Activated naive CD4-positive, alpha-beta T cell (primary cell): ENCODE data around the gene PACRG.

ENCODE experiments used
- DNase-seq, 4 experiments: peaks; one replicate each; lab custom pipeline; 2025; lab: John Stamatoyannopoulos, UW

Gene PACRG

DNA sequence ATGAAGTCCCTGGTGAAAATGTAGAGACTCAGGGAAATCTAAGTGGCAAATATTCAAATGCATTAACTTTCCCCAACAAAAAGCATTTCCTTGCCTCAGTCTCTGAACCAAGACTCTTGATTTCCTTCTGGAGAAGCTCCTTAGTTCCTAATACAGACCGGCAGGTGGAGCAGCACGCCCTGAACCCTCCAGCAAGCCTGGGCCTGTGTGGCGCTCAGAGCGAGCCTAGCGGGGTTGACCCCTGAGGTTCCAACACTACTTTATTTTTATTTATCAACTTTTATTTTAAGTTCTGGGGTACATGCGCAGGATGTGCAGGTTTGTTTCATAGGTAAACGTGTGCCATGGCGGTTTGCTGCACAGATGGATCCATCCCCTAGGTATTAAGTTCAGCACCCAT is 50.8 kb downstream of the PACRG start:
- no peak for DNase-seq

DNA sequence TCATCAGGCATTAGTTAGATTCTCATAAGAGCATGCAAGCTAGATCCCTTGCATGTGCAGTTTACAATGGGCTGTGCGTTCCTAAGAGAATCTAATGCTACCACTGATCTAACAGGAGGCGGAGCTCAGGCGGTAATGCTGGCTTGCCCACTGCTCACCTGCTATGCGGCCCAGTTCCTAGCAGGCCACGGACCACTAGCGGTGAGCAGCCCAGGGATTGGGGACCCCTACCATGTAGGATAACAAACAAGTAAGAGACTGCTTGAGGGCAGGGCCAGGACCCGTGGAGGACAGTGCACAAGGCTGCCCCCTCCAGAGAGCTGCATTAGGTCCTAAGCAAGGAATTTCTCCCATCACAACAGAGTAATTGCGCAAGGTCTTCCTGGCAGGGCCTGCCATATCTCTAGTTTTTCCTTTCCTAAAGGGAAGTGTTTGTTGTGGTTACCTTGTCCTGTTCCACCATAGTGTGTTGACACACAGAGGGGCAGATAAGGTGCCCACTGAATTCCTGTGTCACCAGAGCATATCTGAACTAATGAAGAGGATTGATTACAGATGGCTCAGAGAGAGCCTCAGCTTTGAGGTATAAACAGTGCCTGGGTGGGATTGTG is 58.0 kb downstream of the PACRG start:
- no peak for DNase-seq

DNA sequence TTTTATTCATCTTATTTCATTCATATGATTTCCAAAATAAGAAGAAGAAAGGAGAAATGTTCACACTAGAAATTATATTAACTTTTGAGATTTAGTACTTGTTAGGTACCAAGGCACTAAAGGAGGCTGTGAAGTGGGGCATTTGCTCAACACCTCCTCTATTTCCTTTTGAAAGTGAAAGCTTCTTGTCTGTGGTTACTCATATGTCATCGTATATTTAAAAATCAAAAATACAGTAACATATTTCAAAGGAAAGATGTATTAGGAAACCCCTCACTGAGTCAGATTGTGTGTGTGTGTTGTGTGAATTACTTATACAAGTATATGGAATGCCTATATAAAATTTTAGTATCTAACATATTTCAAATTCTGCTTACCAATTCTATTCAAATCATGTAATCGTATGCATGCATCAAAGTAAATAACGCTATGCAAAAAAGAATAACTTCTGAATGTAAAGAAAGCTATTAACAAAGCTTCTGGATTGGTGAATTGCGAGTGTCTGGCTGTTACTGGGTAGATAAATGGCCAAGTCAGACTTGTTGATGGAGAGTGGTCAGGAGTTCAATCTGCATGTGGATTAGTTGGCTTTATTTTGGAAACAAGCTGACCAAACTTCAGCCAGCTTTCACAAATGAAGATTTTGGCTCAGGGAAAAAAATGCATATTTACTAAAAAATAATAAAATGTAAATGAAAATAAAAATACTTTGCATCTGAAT is 70.9 kb downstream of the PACRG start:
- DNase-seq = no peak

- no peak for DNase-seq
Observed at GRCh38 chr6:162814426-162814973, 86.7 kb downstream of the PACRG start.

GRCh38 chr6:162817196-162817595 is 89.4 kb downstream of the PACRG start:
- DNase-seq = no peak

DNA sequence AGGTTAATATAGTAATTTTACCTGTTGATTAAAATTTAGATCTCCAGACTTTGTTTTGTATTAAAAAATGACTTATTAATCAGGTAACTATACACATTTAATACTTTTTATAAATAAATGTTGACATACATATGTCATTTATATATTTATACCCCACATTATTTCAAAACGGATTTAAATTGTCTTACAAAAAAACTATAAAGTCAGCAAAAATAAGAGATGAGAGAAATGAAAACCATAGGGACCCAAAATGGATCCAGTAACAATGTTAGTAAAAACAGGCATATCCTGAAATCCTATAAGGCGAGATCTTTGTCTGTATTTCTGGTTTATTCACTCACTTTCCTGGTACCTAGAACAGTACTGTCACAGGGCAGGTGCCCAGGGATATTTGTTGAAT is 91.5 kb downstream of the PACRG start:
- DNase-seq = no peak

DNA sequence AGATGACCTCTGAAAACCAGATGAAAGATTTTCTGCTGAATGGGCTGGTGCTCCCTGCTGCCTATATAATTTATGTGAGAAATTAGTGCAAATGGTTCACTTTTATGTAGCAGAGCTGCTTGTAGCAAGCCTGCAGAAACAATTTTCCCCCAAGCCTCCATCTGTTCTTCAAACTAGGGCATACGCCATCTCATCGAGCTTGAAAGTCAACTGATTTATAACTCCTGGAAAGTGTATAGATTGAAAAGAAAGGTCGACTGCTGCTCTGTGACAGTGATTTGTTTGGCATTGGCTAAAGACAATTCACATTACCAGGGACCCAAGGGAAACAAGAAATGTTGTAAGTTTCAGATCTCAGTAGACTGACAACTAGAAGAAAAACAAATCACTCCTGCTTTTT is 93.3 kb downstream of the PACRG start:
- no peak for DNase-seq

DNA sequence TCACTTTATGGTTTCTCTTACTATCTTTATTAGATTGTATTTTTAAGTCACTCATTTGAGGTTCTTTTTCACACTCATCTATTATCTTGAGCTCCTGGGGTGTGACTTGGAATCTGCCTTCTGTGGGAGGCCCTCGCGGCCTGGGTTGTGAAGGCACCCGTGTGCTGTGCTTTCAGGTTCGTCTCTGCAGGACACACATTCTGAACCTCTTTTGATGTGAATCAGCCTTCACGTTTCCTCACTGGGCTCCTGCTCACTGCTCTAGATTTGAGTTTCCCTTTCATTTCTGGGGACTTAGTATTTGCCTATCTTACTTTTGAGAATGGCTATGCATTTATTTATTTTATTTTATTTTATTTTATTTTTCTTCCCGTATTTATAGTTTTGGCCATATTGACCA is 97.8 kb downstream of the PACRG start:
- no peak for DNase-seq

DNA sequence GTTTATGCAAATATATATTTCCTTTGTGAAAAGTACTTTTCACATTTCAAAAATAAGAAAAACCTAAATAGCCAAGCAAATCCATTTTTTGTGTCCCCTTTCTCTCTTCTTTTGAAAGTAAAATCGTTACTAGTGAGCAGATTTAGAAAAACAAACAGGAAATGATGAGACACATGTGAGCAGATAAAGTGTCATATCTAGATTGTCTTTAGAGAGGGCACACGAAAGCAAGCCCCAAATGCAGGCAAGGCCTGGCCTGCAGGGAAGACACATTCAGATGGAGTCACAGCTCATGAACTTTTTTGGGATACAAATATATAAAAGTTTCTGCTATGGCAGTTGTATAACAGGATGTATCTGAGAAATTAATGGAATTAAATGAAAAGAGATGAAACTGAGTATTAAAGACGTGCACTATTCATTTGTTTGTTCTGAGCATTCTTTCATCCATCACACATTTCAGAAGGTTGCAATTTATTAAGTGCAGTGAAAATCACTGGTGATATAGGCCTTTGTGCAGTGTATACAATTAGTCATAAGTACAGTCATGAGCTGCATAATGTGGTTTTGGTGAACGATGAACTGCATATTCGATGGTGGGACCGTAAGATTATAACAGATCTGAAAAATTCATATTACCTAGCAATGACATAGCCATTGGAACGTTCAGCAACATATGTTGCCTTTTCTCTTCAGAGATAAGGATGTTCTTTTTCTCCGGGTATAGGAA is 101.4 kb downstream of the PACRG start:
- no peak for DNase-seq

DNA sequence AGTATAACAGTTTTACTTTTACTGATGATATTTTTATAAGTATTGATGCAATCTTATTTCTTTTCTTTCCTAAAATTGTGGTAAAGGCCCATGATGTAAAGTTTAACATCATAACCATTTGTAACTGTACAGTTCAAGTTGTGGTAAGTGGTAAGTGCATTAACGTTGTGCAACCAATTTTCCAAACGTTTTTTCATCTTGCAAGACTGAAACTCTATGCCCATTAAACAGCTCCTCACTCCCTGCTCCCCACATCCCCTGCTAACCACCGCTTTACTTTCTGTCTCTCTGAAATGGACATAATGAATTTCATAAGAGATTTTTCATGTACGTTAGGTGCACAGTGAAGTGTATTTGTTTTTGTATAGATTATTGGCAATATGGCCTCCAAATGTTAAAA is 106.0 kb downstream of the PACRG start:
- no peak for DNase-seq

GRCh38 chr6:162845972-162846371 is 118.2 kb downstream of the PACRG start:
- DNase-seq = no peak

DNA sequence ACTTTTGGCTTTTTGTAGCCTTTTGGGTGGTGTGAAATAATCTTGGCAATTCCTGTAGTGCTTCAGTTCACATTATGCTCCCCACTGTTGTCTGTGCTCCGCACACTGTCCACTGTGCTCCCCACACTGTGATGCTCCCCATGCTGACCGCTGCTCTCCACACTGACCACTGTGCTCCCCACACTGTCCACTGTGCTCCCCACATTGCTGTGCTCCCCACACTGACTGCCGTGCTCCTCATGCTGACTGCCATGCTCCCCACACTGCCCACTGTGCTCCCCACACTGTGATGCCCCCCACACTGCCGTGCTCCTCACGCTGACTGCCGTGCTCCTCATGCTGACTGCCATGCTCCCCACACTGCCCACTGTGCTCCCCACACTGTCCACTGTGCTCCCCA is 118.9 kb downstream of the PACRG start:
- no peak for DNase-seq

DNA sequence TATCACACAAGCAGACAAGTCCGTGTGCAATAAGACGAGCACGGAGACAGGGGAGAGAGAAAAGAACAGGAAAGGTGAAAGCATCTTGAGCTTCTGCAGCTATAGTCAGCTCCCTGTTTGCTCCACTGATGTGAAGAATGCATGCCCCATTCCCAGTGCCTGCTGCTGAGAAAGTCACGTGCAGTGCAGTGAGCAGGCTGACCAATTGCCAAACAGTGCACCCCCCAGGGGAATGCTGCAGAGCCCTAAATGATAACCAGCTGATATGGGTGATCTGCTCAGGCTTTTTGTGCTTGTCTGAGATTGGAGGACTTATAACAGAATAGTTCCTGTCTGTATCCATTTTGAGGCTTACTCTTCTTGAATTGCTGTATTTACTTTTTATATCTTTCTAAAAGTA is 121.5 kb downstream of the PACRG start:
- no peak for DNase-seq

GRCh38 chr6:162852192-162852591 is 124.4 kb downstream of the PACRG start:
- DNase-seq = no peak

DNA sequence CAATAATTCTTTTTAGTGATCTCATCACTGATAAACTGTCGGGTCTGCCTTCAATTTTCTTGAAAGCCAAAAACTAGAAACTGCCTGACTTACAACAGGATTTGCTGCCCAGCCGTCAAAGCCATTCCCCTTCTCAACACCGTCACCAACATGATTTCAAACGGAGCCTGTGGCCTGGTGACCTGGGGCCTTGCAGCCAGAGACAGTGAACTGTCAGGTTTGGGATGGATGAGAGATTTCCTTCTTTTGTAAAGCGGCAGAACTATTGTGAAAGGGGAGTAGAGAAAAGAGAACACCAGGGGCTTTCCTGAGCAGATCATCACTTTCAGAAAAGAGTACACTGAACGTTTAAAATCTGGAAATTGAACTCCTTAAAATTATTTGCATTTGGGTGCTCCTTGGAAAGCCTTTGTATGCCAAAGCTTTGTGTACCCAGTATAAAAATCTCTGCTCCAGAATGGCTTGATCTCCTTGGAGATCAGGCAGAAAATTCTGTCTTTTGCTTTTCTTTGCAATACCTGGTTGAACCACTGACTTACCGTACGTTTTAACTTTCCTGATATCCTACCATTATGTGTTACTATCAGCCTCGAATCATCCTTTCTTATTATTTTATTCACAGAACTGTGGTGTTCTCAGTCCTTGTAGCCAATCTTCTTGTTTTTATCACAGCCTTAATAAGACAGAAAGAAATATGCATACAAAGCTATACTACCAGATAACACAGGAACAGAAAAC is 125.2 kb downstream of the PACRG start:
- DNase-seq = no peak

DNA sequence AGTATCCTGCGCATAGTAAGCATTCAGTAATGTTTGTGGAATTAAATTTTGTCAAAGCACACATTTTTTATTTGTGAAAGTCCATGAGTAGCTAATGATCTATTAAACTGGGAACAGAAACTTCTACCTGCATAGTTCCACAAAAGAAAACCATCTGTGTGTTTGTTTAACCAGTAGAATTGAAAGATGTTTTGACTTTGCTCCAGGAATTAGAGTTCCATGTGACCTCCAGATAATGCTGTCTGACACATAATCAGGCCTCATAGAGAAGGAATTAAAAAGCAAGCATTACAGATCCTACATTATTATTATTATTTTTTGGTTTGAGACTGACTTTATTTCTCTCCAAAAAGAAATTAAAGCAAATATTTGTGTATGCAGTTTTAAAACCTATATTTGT is 126.5 kb downstream of the PACRG start:
- DNase-seq = no peak

DNA sequence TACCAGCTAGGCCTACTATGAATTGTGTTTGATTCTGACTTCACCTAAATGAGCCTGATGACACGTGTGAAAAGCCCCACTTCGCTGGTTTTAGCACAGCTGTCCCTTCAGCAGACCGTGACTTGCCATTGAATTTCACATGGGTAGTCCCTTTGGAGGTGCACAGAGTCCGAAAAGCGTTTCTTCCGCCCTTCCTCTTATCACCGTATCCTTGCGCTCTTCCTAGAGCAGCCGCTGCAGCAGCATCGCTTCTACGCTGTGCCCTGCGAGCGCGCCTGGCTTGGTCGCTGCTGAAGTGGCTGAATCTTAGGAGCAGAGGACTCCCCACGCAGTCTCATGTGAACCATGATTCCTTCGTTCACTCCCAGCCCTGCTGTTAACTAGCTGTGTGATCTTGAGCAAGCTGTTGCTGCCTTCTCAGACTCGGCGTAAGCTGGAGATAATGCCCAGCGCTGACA is 127.0 kb downstream of the PACRG start:
- DNase-seq = no peak

GRCh38 chr6:162856885-162857284 is 129.1 kb downstream of the PACRG start:
- DNase-seq = no peak

DNA sequence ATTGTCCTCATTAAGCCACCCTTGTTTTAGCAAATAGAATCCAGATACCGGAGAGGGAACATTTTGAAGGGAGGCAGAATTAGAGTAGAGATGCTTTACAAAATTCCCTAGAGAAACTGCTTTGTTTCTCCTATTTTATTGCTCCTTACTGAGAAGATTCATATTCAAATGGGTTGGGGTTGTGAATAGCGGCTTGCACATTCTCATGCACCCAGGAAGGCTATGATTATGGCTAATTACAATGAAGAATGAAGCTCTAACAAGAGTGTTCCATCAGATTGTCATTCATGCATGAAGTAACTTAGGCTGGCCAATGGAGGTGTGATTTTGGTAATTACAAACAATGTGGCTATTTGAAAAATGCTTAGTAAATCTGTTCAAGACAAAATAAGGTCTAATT is 129.6 kb downstream of the PACRG start:
- DNase-seq = no peak

GRCh38 chr6:162862462-162862861 is 134.7 kb downstream of the PACRG start:
- no peak for DNase-seq

DNA sequence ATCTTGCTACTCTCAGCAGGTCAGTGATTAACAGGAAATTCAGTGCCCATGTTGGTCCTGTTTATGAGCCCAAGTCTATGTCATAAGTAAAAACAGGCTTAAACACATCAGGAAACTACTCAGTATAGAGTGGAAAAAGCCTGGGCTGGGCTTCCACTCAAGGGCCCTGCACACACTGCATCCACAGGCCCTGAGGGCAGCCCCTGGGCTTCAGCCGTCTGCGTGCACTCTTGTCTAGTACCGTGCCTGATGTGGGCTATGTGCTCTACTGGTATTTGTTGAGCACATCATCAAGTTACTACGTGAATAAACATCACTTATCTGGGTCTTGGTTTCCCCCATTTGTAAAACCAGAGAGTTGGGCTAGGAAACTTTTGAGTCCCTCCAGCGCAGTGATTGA is 135.2 kb downstream of the PACRG start:
- no peak for DNase-seq

GRCh38 chr6:162863821-162864220 is 136.0 kb downstream of the PACRG start:
- no peak for DNase-seq
